Measurements from ENCODE around the gene CERS6. TPM values are rescaled to one million over a fixed set of nuclear protein-coding genes. Genes with fewer than 3 reads are reported as not detected.
A peak's percentile ranks its signal among the peaks of the same experiment; 100 is the strongest.

CERS6 gene
- total RNA-seq, 1 donor from 2014 or later = 55.3 TPM

DNA sequence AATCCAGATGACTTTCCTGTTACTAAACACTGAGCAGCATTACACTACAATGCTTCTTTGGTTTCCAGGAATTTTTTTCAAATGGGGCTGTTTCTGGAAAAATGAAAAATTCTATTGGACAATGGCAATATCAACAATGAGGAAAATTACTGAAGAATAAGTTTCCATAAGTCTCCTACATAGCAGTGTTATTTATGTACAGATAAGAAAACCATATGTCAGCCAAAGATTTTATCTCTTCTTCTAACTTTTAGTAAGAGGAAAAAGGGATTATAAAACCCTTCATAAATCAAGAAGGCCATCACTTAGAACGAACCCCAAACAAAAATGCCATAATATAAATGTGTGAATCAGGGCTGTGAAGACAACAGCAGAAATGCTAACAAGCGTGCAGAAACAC lies 314.7 kb downstream of the CERS6 start:
- no peaks in the 10 kb centered on the region for H3K27me3 ChIP-seq (ENCODE audit: control insufficient read depth, insufficient read depth, low read length)
- TF ChIP-seq, protein P1, sequence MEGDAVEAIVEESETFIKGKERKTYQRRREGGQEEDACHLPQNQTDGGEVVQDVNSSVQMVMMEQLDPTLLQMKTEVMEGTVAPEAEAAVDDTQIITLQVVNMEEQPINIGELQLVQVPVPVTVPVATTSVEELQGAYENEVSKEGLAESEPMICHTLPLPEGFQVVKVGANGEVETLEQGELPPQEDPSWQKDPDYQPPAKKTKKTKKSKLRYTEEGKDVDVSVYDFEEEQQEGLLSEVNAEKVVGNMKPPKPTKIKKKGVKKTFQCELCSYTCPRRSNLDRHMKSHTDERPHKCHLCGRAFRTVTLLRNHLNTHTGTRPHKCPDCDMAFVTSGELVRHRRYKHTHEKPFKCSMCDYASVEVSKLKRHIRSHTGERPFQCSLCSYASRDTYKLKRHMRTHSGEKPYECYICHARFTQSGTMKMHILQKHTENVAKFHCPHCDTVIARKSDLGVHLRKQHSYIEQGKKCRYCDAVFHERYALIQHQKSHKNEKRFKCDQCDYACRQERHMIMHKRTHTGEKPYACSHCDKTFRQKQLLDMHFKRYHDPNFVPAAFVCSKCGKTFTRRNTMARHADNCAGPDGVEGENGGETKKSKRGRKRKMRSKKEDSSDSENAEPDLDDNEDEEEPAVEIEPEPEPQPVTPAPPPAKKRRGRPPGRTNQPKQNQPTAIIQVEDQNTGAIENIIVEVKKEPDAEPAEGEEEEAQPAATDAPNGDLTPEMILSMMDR (IDR thresholded peaks at IDR 0.05; ENCODE audit: insufficient read depth, low read length, severe bottlenecking) = no peak
- DNase-seq (ENCODE audit: low read depth) (no peak), FAIRE-seq (no peak)
- no peaks in the 10 kb centered on the region for H3K36me3 ChIP-seq (ENCODE audit: control insufficient read depth, insufficient read depth, low read length)
- no peak overlapping the region for H3K4me3 ChIP-seq (ENCODE audit: low read depth, low read length)

- DNase-seq (ENCODE audit: low read depth) = no peak
- H3K36me3 ChIP-seq (ENCODE audit: control insufficient read depth, insufficient read depth, low read length) = no peaks in the 10 kb centered on the region
- H3K4me3 ChIP-seq (ENCODE audit: low read depth, low read length) = no peak overlapping the region
- TF ChIP-seq, protein P1 (IDR thresholded peaks at IDR 0.05; ENCODE audit: insufficient read depth, low read length, severe bottlenecking) = no peak
- FAIRE-seq = no peak
- H3K27me3 ChIP-seq (ENCODE audit: control insufficient read depth, insufficient read depth, low read length) = no peaks in the 10 kb centered on the region
Measured at GRCh38 chr2:168772704-168773103, 316.6 kb downstream of the CERS6 start.

GRCh38 chr2:168773128-168773527 lies 317.1 kb downstream of the CERS6 start:
- FAIRE-seq (no peak), DNase-seq (ENCODE audit: low read depth) (no peak)
- Histone ChIP-seq H3K36me3 (ENCODE audit: control insufficient read depth, insufficient read depth, low read length) (no peaks in the 10 kb centered on the region), H3K27me3 (ENCODE audit: control insufficient read depth, insufficient read depth, low read length) (no peaks in the 10 kb centered on the region), H3K4me3 (ENCODE audit: low read depth, low read length) (no peak overlapping the region)
- TF ChIP-seq, protein P1 (IDR thresholded peaks at IDR 0.05; ENCODE audit: insufficient read depth, low read length, severe bottlenecking) = no peak

DNA sequence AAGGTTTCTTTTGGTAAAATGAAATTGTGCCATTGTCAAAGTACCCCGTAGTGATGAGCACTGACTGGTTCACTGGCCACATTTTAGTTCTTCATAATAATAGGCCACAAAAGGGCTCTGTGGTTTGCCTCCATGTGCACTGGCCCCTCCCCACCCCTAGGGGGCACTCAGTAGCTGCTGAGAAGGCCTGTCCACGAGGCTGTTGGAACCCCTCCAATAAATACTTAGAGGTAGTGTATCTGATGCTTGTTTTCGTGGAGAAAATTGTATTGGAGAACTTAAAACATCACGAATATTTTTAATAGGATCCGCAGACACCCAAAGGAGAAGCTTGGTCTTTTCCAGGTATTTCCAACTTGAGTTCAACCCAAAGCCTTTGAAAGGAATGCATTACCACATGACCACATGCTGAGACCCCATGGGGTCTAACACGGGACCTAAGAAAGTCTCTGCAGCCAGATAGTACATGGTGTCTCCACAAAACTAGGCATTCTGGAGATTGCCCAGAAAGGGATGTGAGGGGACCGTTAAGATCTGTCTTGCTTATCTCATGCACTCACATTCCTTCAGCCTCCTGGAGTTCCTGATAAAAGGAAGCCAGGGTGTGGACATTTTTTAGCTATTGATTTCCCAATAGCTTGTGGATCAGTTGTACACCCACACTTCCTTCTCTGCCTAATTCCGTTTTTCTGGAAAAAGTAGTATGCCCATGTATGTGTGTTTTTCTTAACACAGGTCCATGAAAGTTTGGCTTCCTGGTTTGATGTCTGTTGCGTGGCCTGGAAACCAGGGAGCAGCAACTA lies 317.8 kb downstream of the CERS6 start:
- no peaks in the 10 kb centered on the region for H3K36me3 ChIP-seq (ENCODE audit: control insufficient read depth, insufficient read depth, low read length)
- TF ChIP-seq, protein P1 (IDR thresholded peaks at IDR 0.05; ENCODE audit: insufficient read depth, low read length, severe bottlenecking) = peak; percentile 83
- no peaks in the 10 kb centered on the region for H3K27me3 ChIP-seq (ENCODE audit: control insufficient read depth, insufficient read depth, low read length)
- no peak for FAIRE-seq
- DNase-seq (ENCODE audit: low read depth) = peak; percentile 52
- H3K4me3 ChIP-seq (ENCODE audit: low read depth, low read length) = no peak overlapping the region

DNA sequence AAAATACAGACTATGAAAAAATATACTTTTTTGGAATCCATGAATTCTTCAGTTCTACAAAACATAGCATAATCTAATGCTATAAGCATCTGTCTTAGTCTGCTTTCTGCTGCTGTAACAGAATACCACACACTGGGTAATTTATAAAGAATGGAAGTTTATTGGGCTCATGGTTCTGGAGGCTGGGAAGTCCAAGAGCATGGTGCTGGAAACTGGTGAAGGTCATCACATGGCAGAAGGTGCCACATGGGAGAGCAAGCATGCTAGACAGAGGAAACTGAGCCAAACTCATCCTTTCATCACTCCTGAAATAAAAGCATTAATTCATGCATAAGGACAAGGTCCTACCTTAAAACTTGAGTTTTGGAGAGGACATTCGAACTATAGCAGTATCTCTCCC lies 319.8 kb downstream of the CERS6 start:
- TF ChIP-seq, protein P1 (IDR thresholded peaks at IDR 0.05; ENCODE audit: insufficient read depth, low read length, severe bottlenecking) = no peak
- FAIRE-seq (no peak), DNase-seq (ENCODE audit: low read depth) (no peak)
- Histone ChIP-seq H3K36me3 (ENCODE audit: control insufficient read depth, insufficient read depth, low read length) (no peaks in the 10 kb centered on the region), H3K4me3 (ENCODE audit: low read depth, low read length) (no peak overlapping the region), H3K27me3 (ENCODE audit: control insufficient read depth, insufficient read depth, low read length) (no peaks in the 10 kb centered on the region)

GRCh38 chr2:168780669-168781071 lies 324.6 kb downstream of the CERS6 start:
- TF ChIP-seq, protein P1 (IDR thresholded peaks at IDR 0.05; ENCODE audit: insufficient read depth, low read length, severe bottlenecking) = no peak
- no peaks in the 10 kb centered on the region for H3K27me3 ChIP-seq (ENCODE audit: control insufficient read depth, insufficient read depth, low read length)
- FAIRE-seq (no peak), DNase-seq (ENCODE audit: low read depth) (peak; percentile 55)
- no peaks in the 10 kb centered on the region for H3K36me3 ChIP-seq (ENCODE audit: control insufficient read depth, insufficient read depth, low read length)
- H3K4me3 ChIP-seq (ENCODE audit: low read depth, low read length) = no peak overlapping the region

Data from bronchial epithelial cell (primary cell).